Liver (tissue), 9 donors: Measurements from ENCODE around the gene CHSY1. TPM values are rescaled to one million over a fixed set of nuclear protein-coding genes. Genes with fewer than 3 reads are reported as not detected.

Source experiments
- DNase-seq: peaks from one replicate; pipeline ENCODE4 v3.0.0-alpha.2; 2017; ENCODE audit warnings: low spot score
- H3K27ac ChIP-seq, 2 donors: one replicate each; pipeline ENCODE4 v1.7.0; 2013; ENCODE audit warnings: inconsistent platforms in 2 of 2, low read length in 2 of 2, control low read depth in 1 of 2, low read depth in 1 of 2, mild to moderate bottlenecking in 1 of 2
- H3K27me3 ChIP-seq, 4 donors: one replicate each; pipeline versions ENCODE4 v1.6.1 to v1.7.0; 2013; ENCODE audit warnings: low read length in 3 of 4, inconsistent platforms in 1 of 4, mild to moderate bottlenecking in 1 of 4, moderate library complexity in 1 of 4; ENCODE audit not compliant: control insufficient read depth in 4 of 4, insufficient read depth in 4 of 4
- H3K36me3 ChIP-seq, 4 donors: one replicate each; pipeline versions ENCODE4 v1.6.1 to v1.7.0; 2013; ENCODE audit warnings: low read length in 3 of 4, mild to moderate bottlenecking in 3 of 4, low read depth in 1 of 4, moderate library complexity in 1 of 4; ENCODE audit not compliant: control insufficient read depth in 4 of 4, insufficient read depth in 3 of 4
- H3K4me1 ChIP-seq, 4 donors: one replicate each; pipeline versions ENCODE4 v1.6.1 to v1.7.0; 2013; ENCODE audit warnings: low read length in 3 of 4, mild to moderate bottlenecking in 3 of 4, moderate library complexity in 1 of 4; ENCODE audit not compliant: control insufficient read depth in 4 of 4, insufficient read depth in 4 of 4
- H3K4me3 ChIP-seq, 3 donors: one replicate each; pipeline versions ENCODE4 v1.6.1 to v1.7.0; 2013; ENCODE audit warnings: low read length in 3 of 3, control low read depth in 1 of 3, low read depth in 1 of 3, mild to moderate bottlenecking in 1 of 3
- H3K9ac ChIP-seq, 2 donors: one replicate each; pipeline ENCODE4 v1.7.0; 2013; ENCODE audit warnings: low read length in 2 of 2, mild to moderate bottlenecking in 2 of 2, moderate library complexity in 2 of 2, control low read depth in 1 of 2, low read depth in 1 of 2
- H3K9me3 ChIP-seq, 4 donors: one replicate each; pipeline versions ENCODE4 v1.6.1 to v1.7.0; 2013; ENCODE audit warnings: low read length in 3 of 4; ENCODE audit not compliant: control insufficient read depth in 4 of 4
- EGR1 ChIP-seq, 2 donors: IDR thresholded peaks; 2 replicates each; pipeline ENCODE4 v1.6.1; 2016 to 2018; ENCODE audit warnings: antibody characterized with exemption in 2 of 2, low read depth in 2 of 2
- FOXA1 ChIP-seq: IDR thresholded peaks from 2 replicates; pipeline ENCODE4 v1.6.1; 2016; ENCODE audit warnings: antibody characterized with exemption
- FOXA2 ChIP-seq: IDR thresholded peaks from 2 replicates; pipeline ENCODE4 v1.6.1; 2016; ENCODE audit warnings: antibody characterized with exemption
- GABPA ChIP-seq, 2 donors: IDR thresholded peaks in 1 of 2; conservative IDR thresholded peaks in 1 of 2; 2 replicates each; pipeline ENCODE4 v1.6.1; 2016; ENCODE audit warnings: antibody characterized with exemption in 2 of 2, mild to moderate bottlenecking in 1 of 2, moderate library complexity in 1 of 2
- HNF4A ChIP-seq, 2 donors: conservative IDR thresholded peaks; 2 replicates each; pipeline ENCODE4 v1.6.1; 2016; ENCODE audit warnings: antibody characterized with exemption in 2 of 2, mild to moderate bottlenecking in 2 of 2
- HNF4G ChIP-seq: IDR thresholded peaks from 2 replicates; pipeline ENCODE4 v1.6.1; 2016; ENCODE audit warnings: antibody characterized with exemption
- JUND ChIP-seq, 2 donors: IDR thresholded peaks; 2 replicates each; pipeline ENCODE4 v1.6.1; 2016; ENCODE audit warnings: antibody characterized with exemption in 2 of 2
- NR2F2 ChIP-seq: IDR thresholded peaks from 2 replicates; pipeline ENCODE4 v1.6.1; 2016; ENCODE audit warnings: antibody characterized with exemption
- RAD21 ChIP-seq, 2 donors: IDR thresholded peaks; 2 replicates each; pipeline ENCODE4 v1.6.1; 2016; ENCODE audit warnings: antibody characterized with exemption in 2 of 2, mild to moderate bottlenecking in 2 of 2
- RXRA ChIP-seq, 2 donors: IDR thresholded peaks; 2 replicates each; pipeline ENCODE4 v1.6.1; 2017 to 2018; ENCODE audit warnings: antibody characterized with exemption in 2 of 2, mild to moderate bottlenecking in 1 of 2
- SP1 ChIP-seq: IDR thresholded peaks from 2 replicates; pipeline ENCODE4 v1.6.1; 2018; ENCODE audit warnings: antibody characterized with exemption, mild to moderate bottlenecking
- TAF1 ChIP-seq: conservative IDR thresholded peaks from 2 replicates; pipeline ENCODE4 v1.6.1; 2016; ENCODE audit warnings: antibody characterized with exemption, mild to moderate bottlenecking
- YY1 ChIP-seq: IDR thresholded peaks from 2 replicates; pipeline ENCODE4 v1.6.1; 2016; ENCODE audit warnings: antibody characterized with exemption, mild to moderate bottlenecking
- WGBS: extraction: QIAGEN DNeasy Blood & Tissue Kit; methylation state at CpG from one replicate; pipeline ENCODE4 v1.1.7; 2013; 5-methylcytosine and 5-hydroxymethylcytosine counted together
- polyA plus RNA-seq, 2 donors: library from polyadenylated mRNA; stranded (reverse) in 1 of 2; unstranded in 1 of 2; fragments of 200-250 nt in 1 of 2; fragments of >200 nt in 1 of 2; fragmentation: Nextera tagmentation in 1 of 2; extraction: Ambion mirVana in 1 of 2; gene quantifications; one replicate each; pipeline versions ENCODE4 v1.2.1 to v1.2.3, GENCODE V29; 2013 to 2015
- total RNA-seq, 2 donors: library from RNA; depleted of rRNA; stranded (reverse); fragments of >200 nt; gene quantifications; one replicate each; pipeline ENCODE4 v1.2.3, GENCODE V29; 2014
- TF ChIP-seq, protein P1 (sequence below): IDR thresholded peaks from 2 replicates; pipeline ENCODE4 v1.6.1; 2016; ENCODE audit warnings: antibody characterized with exemption
- TF ChIP-seq, protein P2 (sequence below): IDR thresholded peaks from 2 replicates; pipeline ENCODE4 v1.6.1; 2016; ENCODE audit warnings: antibody characterized with exemption, mild to moderate bottlenecking
- TF ChIP-seq, protein P3 (sequence below): IDR thresholded peaks from 2 replicates; pipeline ENCODE4 v1.6.1; 2016; ENCODE audit warnings: antibody characterized with exemption
- TF ChIP-seq, protein P4 (sequence below): IDR thresholded peaks from 2 replicates; pipeline ENCODE4 v1.6.1; 2016; ENCODE audit warnings: antibody characterized with exemption
- TF ChIP-seq, protein P5 (sequence below): fragments of 150-350 bp; IDR thresholded peaks from 2 replicates; pipeline ENCODE4 v1.5.1; 2017; ENCODE audit warnings: improper control_type of control experiment, low read depth, low read length; ENCODE audit not compliant: missing input control
- donor health status: healthy.
- donor health status: healthy.
- donor health status: healthy.
- donor health status: healthy.
- donor health status: healthy.

The CHSY1 gene
- total and polyA plus RNA-seq, 4 donors: 1.4 to 12.3 (median 6.6) TPM

DNA sequence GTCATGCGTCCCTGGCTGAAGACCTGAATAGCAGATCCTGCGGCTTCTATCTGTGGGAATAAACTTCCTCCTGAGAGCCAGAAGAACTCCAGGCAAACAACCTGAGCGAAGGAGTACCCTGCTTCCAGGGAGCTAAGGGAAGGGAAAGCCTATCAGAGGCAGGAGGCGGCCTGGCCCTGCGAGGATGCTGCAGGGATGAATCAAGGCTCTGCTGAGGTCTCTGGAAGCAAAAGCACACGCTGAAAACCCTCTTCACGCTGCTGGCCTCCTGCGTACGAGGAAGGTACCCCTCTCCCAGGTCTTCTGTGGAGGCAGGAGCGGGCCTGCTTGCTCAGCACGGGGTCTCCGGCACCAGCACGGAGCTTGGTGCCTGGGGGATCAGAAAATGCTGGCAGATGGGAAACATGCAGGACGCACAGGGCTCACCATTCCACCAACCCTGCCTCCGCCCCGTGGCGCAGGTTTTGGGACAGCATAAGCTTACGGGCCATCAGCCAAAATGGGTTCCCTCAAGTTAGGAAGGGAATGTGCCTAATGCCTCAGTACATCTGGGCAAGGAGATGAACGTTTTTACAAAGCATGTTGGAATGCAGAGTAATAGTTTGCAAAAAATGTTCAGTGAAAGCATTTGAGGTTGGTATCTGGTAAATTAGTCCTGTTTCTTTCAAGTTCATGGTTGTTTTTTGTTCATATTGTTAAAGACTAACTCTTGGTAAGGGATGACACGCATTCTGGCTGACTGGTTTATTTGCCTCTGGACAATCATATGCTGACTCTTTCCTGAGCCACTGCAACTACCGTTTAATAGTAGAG lies 72.3 kb downstream of the CHSY1 start:
- 90% methylated on average over 21 of the region's 21 CpGs for WGBS
- Histone ChIP-seq H3K9me3 (no peaks in the 10 kb centered on the region), H3K27ac (no peak overlapping the region), H3K27me3 (no peaks in the 10 kb centered on the region), H3K4me3 (no peak overlapping the region), H3K9ac (no peak overlapping the region), H3K36me3 (peaks cover 0 to 4% (median 3%) of the 10 kb centered on the region in 4 donors), H3K4me1 (no peaks in the 10 kb centered on the region)
- no peak for TF ChIP-seq HNF4G
- TF ChIP-seq YY1: no peak
- no peak for TF ChIP-seq RXRA (IDR thresholded peaks at IDR 0.05)
- TF ChIP-seq, protein P1, sequence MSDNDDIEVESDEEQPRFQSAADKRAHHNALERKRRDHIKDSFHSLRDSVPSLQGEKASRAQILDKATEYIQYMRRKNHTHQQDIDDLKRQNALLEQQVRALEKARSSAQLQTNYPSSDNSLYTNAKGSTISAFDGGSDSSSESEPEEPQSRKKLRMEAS: no peak
- TF ChIP-seq, protein P2, sequence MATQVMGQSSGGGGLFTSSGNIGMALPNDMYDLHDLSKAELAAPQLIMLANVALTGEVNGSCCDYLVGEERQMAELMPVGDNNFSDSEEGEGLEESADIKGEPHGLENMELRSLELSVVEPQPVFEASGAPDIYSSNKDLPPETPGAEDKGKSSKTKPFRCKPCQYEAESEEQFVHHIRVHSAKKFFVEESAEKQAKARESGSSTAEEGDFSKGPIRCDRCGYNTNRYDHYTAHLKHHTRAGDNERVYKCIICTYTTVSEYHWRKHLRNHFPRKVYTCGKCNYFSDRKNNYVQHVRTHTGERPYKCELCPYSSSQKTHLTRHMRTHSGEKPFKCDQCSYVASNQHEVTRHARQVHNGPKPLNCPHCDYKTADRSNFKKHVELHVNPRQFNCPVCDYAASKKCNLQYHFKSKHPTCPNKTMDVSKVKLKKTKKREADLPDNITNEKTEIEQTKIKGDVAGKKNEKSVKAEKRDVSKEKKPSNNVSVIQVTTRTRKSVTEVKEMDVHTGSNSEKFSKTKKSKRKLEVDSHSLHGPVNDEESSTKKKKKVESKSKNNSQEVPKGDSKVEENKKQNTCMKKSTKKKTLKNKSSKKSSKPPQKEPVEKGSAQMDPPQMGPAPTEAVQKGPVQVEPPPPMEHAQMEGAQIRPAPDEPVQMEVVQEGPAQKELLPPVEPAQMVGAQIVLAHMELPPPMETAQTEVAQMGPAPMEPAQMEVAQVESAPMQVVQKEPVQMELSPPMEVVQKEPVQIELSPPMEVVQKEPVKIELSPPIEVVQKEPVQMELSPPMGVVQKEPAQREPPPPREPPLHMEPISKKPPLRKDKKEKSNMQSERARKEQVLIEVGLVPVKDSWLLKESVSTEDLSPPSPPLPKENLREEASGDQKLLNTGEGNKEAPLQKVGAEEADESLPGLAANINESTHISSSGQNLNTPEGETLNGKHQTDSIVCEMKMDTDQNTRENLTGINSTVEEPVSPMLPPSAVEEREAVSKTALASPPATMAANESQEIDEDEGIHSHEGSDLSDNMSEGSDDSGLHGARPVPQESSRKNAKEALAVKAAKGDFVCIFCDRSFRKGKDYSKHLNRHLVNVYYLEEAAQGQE: no peak
- no peak for TF ChIP-seq SP1
- TF ChIP-seq, protein P3, sequence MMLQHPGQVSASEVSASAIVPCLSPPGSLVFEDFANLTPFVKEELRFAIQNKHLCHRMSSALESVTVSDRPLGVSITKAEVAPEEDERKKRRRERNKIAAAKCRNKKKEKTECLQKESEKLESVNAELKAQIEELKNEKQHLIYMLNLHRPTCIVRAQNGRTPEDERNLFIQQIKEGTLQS: no peak
- no peak for TF ChIP-seq HNF4A (conservative IDR thresholded peaks at IDR 0.05)
- no peak for TF ChIP-seq FOXA1
- no peak for TF ChIP-seq RAD21 (IDR thresholded peaks at IDR 0.05)
- no peak for TF ChIP-seq JUND (IDR thresholded peaks at IDR 0.05)
- no peak for TF ChIP-seq FOXA2
- TF ChIP-seq TAF1: no peak
- TF ChIP-seq, protein P4, sequence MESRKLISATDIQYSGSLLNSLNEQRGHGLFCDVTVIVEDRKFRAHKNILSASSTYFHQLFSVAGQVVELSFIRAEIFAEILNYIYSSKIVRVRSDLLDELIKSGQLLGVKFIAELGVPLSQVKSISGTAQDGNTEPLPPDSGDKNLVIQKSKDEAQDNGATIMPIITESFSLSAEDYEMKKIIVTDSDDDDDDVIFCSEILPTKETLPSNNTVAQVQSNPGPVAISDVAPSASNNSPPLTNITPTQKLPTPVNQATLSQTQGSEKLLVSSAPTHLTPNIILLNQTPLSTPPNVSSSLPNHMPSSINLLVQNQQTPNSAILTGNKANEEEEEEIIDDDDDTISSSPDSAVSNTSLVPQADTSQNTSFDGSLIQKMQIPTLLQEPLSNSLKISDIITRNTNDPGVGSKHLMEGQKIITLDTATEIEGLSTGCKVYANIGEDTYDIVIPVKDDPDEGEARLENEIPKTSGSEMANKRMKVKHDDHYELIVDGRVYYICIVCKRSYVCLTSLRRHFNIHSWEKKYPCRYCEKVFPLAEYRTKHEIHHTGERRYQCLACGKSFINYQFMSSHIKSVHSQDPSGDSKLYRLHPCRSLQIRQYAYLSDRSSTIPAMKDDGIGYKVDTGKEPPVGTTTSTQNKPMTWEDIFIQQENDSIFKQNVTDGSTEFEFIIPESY: no peak
- TF ChIP-seq, protein P5, sequence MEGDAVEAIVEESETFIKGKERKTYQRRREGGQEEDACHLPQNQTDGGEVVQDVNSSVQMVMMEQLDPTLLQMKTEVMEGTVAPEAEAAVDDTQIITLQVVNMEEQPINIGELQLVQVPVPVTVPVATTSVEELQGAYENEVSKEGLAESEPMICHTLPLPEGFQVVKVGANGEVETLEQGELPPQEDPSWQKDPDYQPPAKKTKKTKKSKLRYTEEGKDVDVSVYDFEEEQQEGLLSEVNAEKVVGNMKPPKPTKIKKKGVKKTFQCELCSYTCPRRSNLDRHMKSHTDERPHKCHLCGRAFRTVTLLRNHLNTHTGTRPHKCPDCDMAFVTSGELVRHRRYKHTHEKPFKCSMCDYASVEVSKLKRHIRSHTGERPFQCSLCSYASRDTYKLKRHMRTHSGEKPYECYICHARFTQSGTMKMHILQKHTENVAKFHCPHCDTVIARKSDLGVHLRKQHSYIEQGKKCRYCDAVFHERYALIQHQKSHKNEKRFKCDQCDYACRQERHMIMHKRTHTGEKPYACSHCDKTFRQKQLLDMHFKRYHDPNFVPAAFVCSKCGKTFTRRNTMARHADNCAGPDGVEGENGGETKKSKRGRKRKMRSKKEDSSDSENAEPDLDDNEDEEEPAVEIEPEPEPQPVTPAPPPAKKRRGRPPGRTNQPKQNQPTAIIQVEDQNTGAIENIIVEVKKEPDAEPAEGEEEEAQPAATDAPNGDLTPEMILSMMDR: no peak
- no peak for TF ChIP-seq NR2F2
- TF ChIP-seq GABPA (IDR thresholded peaks at IDR 0.05 in 1 of 2, conservative IDR thresholded peaks at IDR 0.05 in 1 of 2): no peak
- TF ChIP-seq EGR1 (IDR thresholded peaks at IDR 0.05; ENCODE audit: low read depth in 2 of 2): no peak
- DNase-seq: no peak
